Nephron (organoid): ENCODE measurements around the gene ICE2.
A peak's percentile ranks its signal among the peaks of the same experiment; 100 is the strongest.
"Not testable (repeated sequence)": the region's sequence is repeated elsewhere in the genome, so short reads cannot be mapped to it uniquely, and the experiment has no call there.

ENCODE experiments used
- H3K27ac Mint-ChIP-seq, 3 experiments: 2 replicates each; pipeline ENCODE4 v1.8.0; 2020; ENCODE audit warnings: mixed read lengths in 3 of 3, mild to moderate bottlenecking in 2 of 3, moderate library complexity in 1 of 3
- H3K27me3 Mint-ChIP-seq: 2 replicates; pipeline ENCODE4 v1.8.0; 2021; ENCODE audit warnings: low read depth, mild to moderate bottlenecking, moderate library complexity, mixed read lengths
- H3K36me3 Mint-ChIP-seq: 2 replicates; pipeline ENCODE4 v1.8.0; 2020; ENCODE audit warnings: low read depth, mixed read lengths
- H3K4me1 Mint-ChIP-seq: 2 replicates; pipeline ENCODE4 v1.8.0; 2020; ENCODE audit warnings: mixed read lengths
- H3K4me3 Mint-ChIP-seq, 3 experiments: 2 replicates each; pipeline ENCODE4 v1.8.0; 2020; ENCODE audit warnings: mild to moderate bottlenecking in 3 of 3, mixed read lengths in 3 of 3, moderate library complexity in 2 of 3
- H3K9me3 Mint-ChIP-seq: 2 replicates; pipeline ENCODE4 v1.8.0; 2020; ENCODE audit warnings: mixed read lengths
- CTCF ChIP-seq, 3 experiments: fragments of 200-600 bp; sonication (generic); IDR thresholded peaks; one replicate each; pipeline ENCODE4 v1.5.0; 2021; ENCODE audit warnings: antibody characterized with exemption in 3 of 3; ENCODE audit not compliant: unreplicated experiment in 3 of 3

ICE2 gene

GRCh38 chr15:60417112-60417511 is 61.8 kb downstream of the ICE2 start:
- Mint-ChIP-seq H3K36me3 (peaks cover 12% of the 10 kb centered on the region), H3K4me3 (no peak overlapping the region), H3K27ac (peak overlapping the region in 1 of 3 experiments; percentile 32), H3K9me3 (no peaks in the 10 kb centered on the region), H3K27me3 (no peaks in the 10 kb centered on the region), H3K4me1 (peaks cover 37% of the 10 kb centered on the region)
- no peak for TF ChIP-seq CTCF (IDR thresholded peaks at IDR 0.05; ENCODE audit: unreplicated experiment in 3 of 3)

- H3K27me3 Mint-ChIP-seq: no peaks in the 10 kb centered on the region
- H3K4me3 Mint-ChIP-seq: no peak overlapping the region
- peaks cover 37% of the 10 kb centered on the region for H3K4me1 Mint-ChIP-seq
- no peaks in the 10 kb centered on the region for H3K9me3 Mint-ChIP-seq
- H3K36me3 Mint-ChIP-seq: peaks cover 12% of the 10 kb centered on the region
- H3K27ac Mint-ChIP-seq: no peak overlapping the region
- no peak for TF ChIP-seq CTCF (IDR thresholded peaks at IDR 0.05; ENCODE audit: unreplicated experiment in 3 of 3)
These were observed 62.5 kb downstream of the ICE2 start for GRCh38 chr15:60416484-60416883.

DNA sequence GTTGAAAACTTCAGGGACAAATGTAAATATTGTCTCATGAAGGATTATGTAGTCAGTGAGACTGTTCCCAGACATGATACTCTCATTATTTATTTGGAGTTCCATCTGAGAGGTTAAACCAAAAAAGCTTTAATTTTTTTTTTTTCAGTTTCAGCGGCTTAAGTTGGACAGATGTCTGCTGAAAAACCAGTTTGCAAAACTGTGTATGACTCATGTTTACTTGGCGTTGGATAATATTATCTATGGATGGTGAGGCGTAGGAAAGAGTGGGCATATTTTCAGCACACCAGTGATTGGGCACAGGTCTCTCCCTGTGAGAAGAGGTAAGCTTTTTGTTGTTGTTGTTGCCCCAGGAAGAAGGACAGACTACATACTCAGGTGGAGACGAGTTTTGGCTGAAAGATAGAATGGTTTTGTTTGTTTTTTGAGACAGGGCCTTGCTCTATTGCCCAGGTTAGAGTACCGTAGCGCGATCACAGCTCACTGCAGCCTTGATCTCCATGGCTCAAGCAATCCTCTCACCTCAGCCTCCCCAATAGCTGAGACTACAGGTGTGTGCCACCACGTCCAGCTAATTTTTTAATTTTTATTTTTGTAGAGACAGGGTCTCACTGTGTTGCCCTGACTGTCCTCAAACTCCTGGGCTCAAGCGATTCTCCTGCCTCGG is 64.8 kb downstream of the ICE2 start:
- H3K4me1 Mint-ChIP-seq: peaks cover 21% of the 10 kb centered on the region
- TF ChIP-seq CTCF (IDR thresholded peaks at IDR 0.05; ENCODE audit: unreplicated experiment in 3 of 3): no peak
- H3K9me3 Mint-ChIP-seq: no peaks in the 10 kb centered on the region
- no peaks in the 10 kb centered on the region for H3K27me3 Mint-ChIP-seq
- no peaks in the 10 kb centered on the region for H3K36me3 Mint-ChIP-seq
- H3K4me3 Mint-ChIP-seq: no peak overlapping the region
- H3K27ac Mint-ChIP-seq: peak overlapping the region in 2 of 3 experiments; percentile 13 to 62

GRCh38 chr15:60413231-60413824 is 65.6 kb downstream of the ICE2 start:
- Mint-ChIP-seq H3K27ac (peak overlapping the region; percentile 29 to 73 (median 62)), H3K4me1 (peaks cover 24% of the 10 kb centered on the region), H3K27me3 (no peaks in the 10 kb centered on the region)

GRCh38 chr15:60412807-60413206 is 66.1 kb downstream of the ICE2 start:
- H3K27me3 Mint-ChIP-seq, H3K9me3 Mint-ChIP-seq, H3K36me3 Mint-ChIP-seq, H3K4me3 Mint-ChIP-seq: not testable (repeated sequence)
- peaks cover 21% of the 10 kb centered on the region for H3K4me1 Mint-ChIP-seq
- peak overlapping the region; percentile 29 to 73 (median 62) for H3K27ac Mint-ChIP-seq

More at GRCh38 chr15:60413231-60413824, 65.6 kb downstream of the ICE2 start:
- Mint-ChIP-seq H3K4me3 (no peak overlapping the region), H3K9me3 (no peaks in the 10 kb centered on the region), H3K36me3 (no peaks in the 10 kb centered on the region)
- TF ChIP-seq CTCF (IDR thresholded peaks at IDR 0.05; ENCODE audit: unreplicated experiment in 3 of 3): no peak

DNA sequence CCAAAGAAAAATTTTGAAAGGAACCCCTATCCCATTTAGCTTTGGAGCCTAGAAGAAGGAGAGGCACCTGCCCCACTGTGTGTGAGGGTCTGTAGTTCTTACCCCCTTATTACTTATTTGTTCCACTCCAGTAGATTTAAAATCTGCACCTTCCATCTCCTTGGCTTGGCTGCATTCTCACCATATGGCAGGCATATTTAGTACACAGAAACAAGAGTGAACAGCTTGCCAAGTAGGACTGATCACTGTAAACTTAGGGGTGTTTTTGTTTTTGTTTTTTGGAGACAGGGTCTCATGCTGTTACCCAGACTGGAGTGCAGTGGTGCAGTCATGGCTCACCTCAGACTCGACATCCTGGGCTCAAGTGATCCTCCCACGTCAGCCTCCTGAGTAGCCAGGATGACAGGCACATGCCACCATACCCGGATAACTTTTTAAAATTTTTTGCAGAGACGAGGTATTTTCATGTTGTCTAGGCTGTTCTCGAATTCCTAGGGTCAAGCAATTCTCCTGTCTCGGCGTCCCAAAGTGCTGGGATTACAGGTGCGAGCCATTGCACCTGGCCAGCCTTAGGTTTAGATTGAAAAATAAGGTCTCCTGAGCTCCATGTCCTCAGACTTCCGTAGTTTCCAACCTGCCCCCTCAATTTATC is 67.0 kb downstream of the ICE2 start:
- no peaks in the 10 kb centered on the region for H3K36me3 Mint-ChIP-seq
- no peaks in the 10 kb centered on the region for H3K9me3 Mint-ChIP-seq
- TF ChIP-seq CTCF (IDR thresholded peaks at IDR 0.05; ENCODE audit: unreplicated experiment in 3 of 3): no peak
- H3K27ac Mint-ChIP-seq: peak overlapping the region in 1 of 3 experiments; percentile 23
- H3K4me1 Mint-ChIP-seq: peaks cover 30% of the 10 kb centered on the region
- H3K27me3 Mint-ChIP-seq: no peaks in the 10 kb centered on the region
- H3K4me3 Mint-ChIP-seq: no peak overlapping the region

DNA sequence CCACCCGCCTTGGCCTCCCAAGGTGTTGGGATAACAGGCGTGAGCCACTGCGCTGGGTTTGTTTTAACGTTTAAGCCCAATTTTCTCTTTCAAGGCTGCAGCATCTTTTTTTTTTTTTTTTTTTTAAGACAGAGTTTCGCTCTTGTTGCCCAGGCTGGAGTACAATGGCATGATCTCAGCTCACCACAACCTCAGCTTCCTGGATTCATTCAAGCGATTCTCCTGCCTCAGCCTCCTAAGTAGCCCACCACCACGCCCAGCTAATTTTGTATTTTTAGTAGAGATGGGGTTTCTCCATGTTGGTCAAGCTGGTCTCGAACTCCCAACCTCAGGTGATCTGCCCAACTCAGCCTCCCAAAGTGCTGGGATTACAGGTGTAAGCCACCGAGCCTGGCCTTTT is 68.6 kb downstream of the ICE2 start:
- H3K4me3 Mint-ChIP-seq, H3K27ac Mint-ChIP-seq, H3K36me3 Mint-ChIP-seq, H3K9me3 Mint-ChIP-seq, H3K27me3 Mint-ChIP-seq: not testable (repeated sequence)
- peaks cover 36% of the 10 kb centered on the region for H3K4me1 Mint-ChIP-seq
